GM18951 (cell line): ENCODE measurements around the gene PGM2.

Experiments used
- POLR2A ChIP-seq: IDR thresholded peaks from 4 replicates; pipeline ENCODE4 v1.6.1; 2011; ENCODE audit warnings: mild to moderate bottlenecking; ENCODE audit not compliant: insufficient read length, insufficient read depth; ENCODE audit errors: extremely low read depth
- in situ Hi-C: fragments of 300-500 bp; cut with MboI; formaldehyde crosslinking; loops from one replicate; pipeline ENCODE4 v1.12.0; 2022; ENCODE audit warnings: low sequenced_read_pairs, mixed read lengths, inconsistent platforms; ENCODE audit not compliant: unreplicated experiment

The PGM2 gene

DNA sequence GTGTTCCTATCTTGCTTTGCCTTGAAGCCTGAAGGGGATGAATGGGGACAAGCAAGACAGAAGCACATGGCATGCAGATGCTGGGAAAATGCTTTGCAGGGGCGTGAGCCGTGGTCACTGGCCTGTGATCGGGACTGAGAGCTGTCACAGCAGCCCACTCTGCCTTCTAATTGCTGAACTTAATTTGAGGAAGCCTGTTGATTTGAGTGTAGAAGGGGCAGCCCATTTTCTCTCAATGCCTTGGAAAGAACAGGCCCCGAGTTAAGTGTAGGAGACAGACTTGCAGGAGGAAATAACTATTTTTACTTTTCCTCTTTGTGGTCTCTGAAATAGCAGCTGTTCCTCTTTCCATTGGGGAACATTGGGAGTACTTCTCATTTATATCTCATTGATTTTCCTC, 38.3 kb downstream of the PGM2 start:
- in situ Hi-C loops = no loop called here
- no peak for TF ChIP-seq POLR2A

- in situ Hi-C loops = no loop called here
- TF ChIP-seq POLR2A = no peak
These were observed 39.0 kb downstream of the PGM2 start for GRCh38 chr4:37865450-37865849.

DNA sequence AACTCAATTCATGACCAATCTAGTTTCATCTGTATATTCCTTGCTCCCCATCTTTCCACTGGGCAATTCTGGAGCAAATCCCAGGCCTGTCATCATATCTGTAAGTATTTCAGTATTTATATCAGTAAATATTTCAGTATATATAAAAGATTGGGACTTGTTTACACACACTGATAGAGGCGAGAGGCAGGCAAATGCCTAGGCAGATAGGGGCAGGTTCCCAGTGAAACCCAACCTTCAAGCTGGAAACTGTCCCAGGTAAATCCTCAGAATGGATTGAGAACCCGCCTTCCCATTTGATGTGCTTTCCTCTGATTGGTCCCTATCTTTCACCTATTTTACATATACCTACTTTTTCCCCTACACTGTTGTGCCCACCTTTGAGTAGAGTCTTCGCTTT, 40.6 kb downstream of the PGM2 start:
- in situ Hi-C loops = no loop called here
- no peak for TF ChIP-seq POLR2A

DNA sequence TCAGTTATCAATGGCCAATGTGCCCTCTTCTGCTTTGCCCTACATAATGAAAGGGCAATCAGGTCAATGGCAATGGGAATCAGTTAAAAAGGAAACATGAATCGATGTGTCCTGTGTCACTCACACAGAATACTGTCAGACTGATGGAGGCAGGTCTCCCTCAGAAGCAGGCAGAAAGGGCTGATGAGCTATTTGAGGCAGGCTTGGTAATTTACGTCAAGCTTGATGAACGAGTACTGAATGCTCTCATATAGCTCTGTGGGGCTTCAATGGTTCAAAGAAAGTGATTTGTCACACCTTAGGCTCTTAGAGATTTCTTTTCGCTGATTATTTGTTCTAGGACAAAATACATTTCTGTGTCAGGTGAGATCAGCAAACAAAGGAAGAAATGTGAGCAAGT, 41.8 kb downstream of the PGM2 start:
- no peak for TF ChIP-seq POLR2A
- in situ Hi-C loops = no loop called here

- in situ Hi-C loops = no loop called here
- TF ChIP-seq POLR2A = no peak
These were observed 46.0 kb downstream of the PGM2 start for GRCh38 chr4:37872310-37872988.

- in situ Hi-C loops = no loop called here
- TF ChIP-seq POLR2A = no peak
These were observed 46.9 kb downstream of the PGM2 start for GRCh38 chr4:37873386-37873785.

DNA sequence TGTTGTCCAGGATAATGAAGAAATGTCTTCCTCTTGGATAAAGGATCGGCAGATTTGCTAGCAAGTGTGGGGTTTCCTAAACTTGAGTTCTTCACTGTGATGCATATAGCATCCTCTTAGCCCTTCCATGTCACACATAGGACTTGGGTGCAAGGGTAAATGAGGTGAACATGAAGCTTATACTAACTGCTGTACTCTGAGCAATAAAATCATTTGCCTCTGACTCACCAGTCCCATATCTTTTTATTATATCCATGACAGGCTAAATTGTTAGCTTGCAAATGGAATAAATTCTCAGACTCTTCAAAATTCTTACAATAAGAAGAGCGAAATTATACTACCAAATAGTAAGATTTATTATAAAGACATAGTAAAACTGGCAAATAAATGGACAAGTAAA, 49.7 kb downstream of the PGM2 start:
- in situ Hi-C loops = no loop called here
- TF ChIP-seq POLR2A = no peak

DNA sequence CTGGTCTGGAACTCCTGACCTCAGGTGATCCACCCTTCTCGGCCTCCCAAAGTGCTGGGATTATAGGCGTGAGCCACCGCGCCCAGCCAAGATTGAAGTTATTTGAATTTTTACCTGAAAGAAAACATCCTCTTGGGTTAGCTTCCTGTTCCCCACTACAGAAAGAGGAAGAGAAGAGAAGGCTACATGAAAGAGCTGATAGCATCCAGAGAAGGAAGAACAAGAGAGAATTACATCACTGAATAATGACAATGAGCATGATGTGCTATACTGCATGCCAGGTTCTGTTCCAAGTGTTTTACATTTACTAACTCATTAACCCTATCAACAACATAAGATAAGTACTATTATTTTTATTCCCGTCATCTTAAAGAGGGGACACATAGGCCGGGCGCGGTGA, 52.9 kb downstream of the PGM2 start:
- in situ Hi-C loops = no loop called here
- TF ChIP-seq POLR2A = no peak

- no peak for TF ChIP-seq POLR2A
- in situ Hi-C loops = no loop called here
These were observed 55.3 kb downstream of the PGM2 start for GRCh38 chr4:37881811-37882210.

- TF ChIP-seq POLR2A = no peak
- in situ Hi-C loops = no loop called here
These were observed 56.3 kb downstream of the PGM2 start for GRCh38 chr4:37882665-37883296.

GRCh38 chr4:37884855-37885487, 58.5 kb downstream of the PGM2 start:
- in situ Hi-C loops = no loop called here
- TF ChIP-seq POLR2A = no peak

GRCh38 chr4:37885496-37885895, 59.0 kb downstream of the PGM2 start:
- no peak for TF ChIP-seq POLR2A
- in situ Hi-C loops = no loop called here

- TF ChIP-seq POLR2A = no peak
- in situ Hi-C loops = loop anchor here (5.0 kb wide), 1 partner anchor 82 kb away; no protein-coding TSS in a partner anchor
These were observed 63.6 kb downstream of the PGM2 start for GRCh38 chr4:37889849-37890800.

DNA sequence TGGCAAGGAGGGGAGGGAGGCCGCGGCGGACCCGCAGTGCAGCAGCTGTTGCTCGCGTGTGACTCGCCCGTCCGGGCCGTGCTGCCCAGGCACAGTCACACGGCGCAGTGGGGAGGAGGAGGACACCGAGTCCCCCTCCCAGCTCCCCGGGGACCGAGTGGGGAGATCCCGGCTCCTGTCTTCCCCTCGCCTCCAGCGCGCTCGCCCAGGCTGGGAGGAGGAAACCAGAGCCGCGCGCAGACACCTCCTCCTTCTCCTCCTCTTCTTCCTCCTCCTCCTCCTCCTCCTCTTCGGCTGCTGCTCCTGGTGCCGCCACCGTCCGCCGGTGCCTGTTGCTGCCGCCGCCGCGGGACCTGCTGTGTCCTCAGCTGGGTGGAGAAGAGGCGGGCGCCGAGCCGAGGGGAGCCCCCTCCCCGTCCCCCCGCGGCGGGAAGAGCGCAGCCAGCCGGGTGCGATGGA, 64.3 kb downstream of the PGM2 start, which contains the start of gene TBC1D1:
Gene TBC1D1, plus strand, starts transcription at position 284 of the 459 bp plus-strand sequence. CDS start 11,012 bp downstream, outside the sequence.
- no peak for TF ChIP-seq POLR2A

More for the DNA sequence above, 64.3 kb downstream of the PGM2 start, which contains the start of gene TBC1D1:
- in situ Hi-C loops = loop anchor here (5.0 kb wide), 1 partner anchor 81 kb away; no protein-coding TSS in a partner anchor
